H9 (cell line): ENCODE measurements around the gene SYT7. TPM values are rescaled to one million over a fixed set of nuclear protein-coding genes. Genes with fewer than 3 reads are reported as not detected.
A peak's percentile ranks its signal among the peaks of the same experiment; 100 is the strongest.

Experiments
- DNase-seq: peaks from one replicate; pipeline ENCODE4 v3.0.0-alpha.2; 2017
- H2AFZ ChIP-seq: one replicate; pipeline ENCODE4 v1.6.1; 2013; ENCODE audit warnings: mild to moderate bottlenecking, low read length, control low read depth, moderate library complexity
- H2AK5ac ChIP-seq: 2 replicates; pipeline ENCODE4 v1.6.1; 2013; ENCODE audit warnings: low read length, control low read depth, mixed read lengths; ENCODE audit not compliant: insufficient read length
- H2BK120ac ChIP-seq: one replicate; pipeline ENCODE4 v1.6.1; 2013; ENCODE audit warnings: low read depth, mild to moderate bottlenecking, low read length, control low read depth, inconsistent platforms; ENCODE audit not compliant: poor library complexity, severe bottlenecking
- H2BK12ac ChIP-seq: 2 replicates; pipeline ENCODE4 v1.6.1; 2013; ENCODE audit warnings: low read length, control low read depth, mixed read lengths, low read depth; ENCODE audit not compliant: insufficient read length
- H2BK15ac ChIP-seq: 2 replicates; pipeline ENCODE4 v1.6.1; 2013; ENCODE audit warnings: low read depth, low read length, control low read depth
- H2BK20ac ChIP-seq: one replicate; pipeline ENCODE4 v1.6.1; 2013; ENCODE audit warnings: low read depth, mild to moderate bottlenecking, low read length, control low read depth, inconsistent platforms; ENCODE audit not compliant: poor library complexity, severe bottlenecking
- H2BK5ac ChIP-seq: 2 replicates; pipeline ENCODE4 v1.6.1; 2013; ENCODE audit warnings: low read length, control low read depth, mixed read lengths; ENCODE audit not compliant: insufficient read length
- H3K14ac ChIP-seq: 2 replicates; pipeline ENCODE4 v1.6.1; 2013; ENCODE audit warnings: low read length, control low read depth; ENCODE audit not compliant: insufficient read depth
- H3K18ac ChIP-seq: 2 replicates; pipeline ENCODE4 v1.6.1; 2013; ENCODE audit warnings: low read depth, mild to moderate bottlenecking, mixed read lengths, low read length, control low read depth; ENCODE audit not compliant: insufficient read length
- H3K23ac ChIP-seq: 2 replicates; pipeline ENCODE4 v1.6.1; 2013; ENCODE audit warnings: low read length, control low read depth, mixed read lengths, low read depth; ENCODE audit not compliant: insufficient read length
- H3K23me2 ChIP-seq: 2 replicates; pipeline ENCODE4 v1.6.1; 2013; ENCODE audit warnings: low read depth, mild to moderate bottlenecking, mixed read lengths, low read length, control low read depth; ENCODE audit not compliant: insufficient read length, poor library complexity, severe bottlenecking
- H3K27ac ChIP-seq: 2 replicates; pipeline ENCODE4 v1.5.1; 2013; ENCODE audit warnings: low read length, control low read depth, mixed read lengths, low read depth; ENCODE audit not compliant: insufficient read length
- H3K27me3 ChIP-seq: 2 replicates; pipeline ENCODE4 v1.6.1; 2013; ENCODE audit warnings: low read length, control low read depth, inconsistent platforms; ENCODE audit not compliant: insufficient read depth
- H3K4ac ChIP-seq: 2 replicates; pipeline ENCODE4 v1.6.1; 2013; ENCODE audit warnings: low read depth, mild to moderate bottlenecking, control low read depth, inconsistent platforms, low read length, moderate library complexity
- H3K4me1 ChIP-seq: 2 replicates; pipeline ENCODE4 v1.6.1; 2013; ENCODE audit warnings: low read length, control low read depth, inconsistent platforms; ENCODE audit not compliant: insufficient read depth
- H3K4me2 ChIP-seq: 2 replicates; pipeline ENCODE4 v1.6.1; 2013; ENCODE audit warnings: low read length, control low read depth, mixed read lengths; ENCODE audit not compliant: insufficient read length, insufficient read depth
- H3K56ac ChIP-seq: 2 replicates; pipeline ENCODE4 v1.6.1; 2013; ENCODE audit warnings: low read depth, mild to moderate bottlenecking, mixed read lengths, low read length, control low read depth; ENCODE audit not compliant: insufficient read length
- H3K79me1 ChIP-seq: 2 replicates; pipeline ENCODE4 v1.6.1; 2013; ENCODE audit warnings: low read depth, mild to moderate bottlenecking, moderate library complexity, low read length, control low read depth, inconsistent platforms; ENCODE audit not compliant: insufficient read depth, poor library complexity, severe bottlenecking
- H3K79me2 ChIP-seq: 2 replicates; pipeline ENCODE4 v1.6.1; 2013; ENCODE audit warnings: low read length, control low read depth, inconsistent platforms; ENCODE audit not compliant: insufficient read depth
- H3K9ac ChIP-seq: 2 replicates; pipeline ENCODE4 v1.6.1; 2013; ENCODE audit warnings: low read length, control low read depth, mixed read lengths; ENCODE audit not compliant: insufficient read length; ENCODE audit errors: extremely low read depth
- H3K9me3 ChIP-seq: one replicate; pipeline ENCODE4 v1.6.1; 2013; ENCODE audit warnings: low read depth, low read length, inconsistent platforms; ENCODE audit not compliant: control insufficient read depth
- H3T11ph ChIP-seq: one replicate; pipeline ENCODE4 v1.6.1; 2013; ENCODE audit warnings: mild to moderate bottlenecking, low read length, control low read depth, inconsistent platforms
- H4K20me1 ChIP-seq: one replicate; pipeline ENCODE4 v1.6.1; 2013; ENCODE audit not compliant: control insufficient read depth, insufficient read length, insufficient read depth
- H4K5ac ChIP-seq: 2 replicates; pipeline ENCODE4 v1.6.1; 2013; ENCODE audit warnings: low read depth, mild to moderate bottlenecking, mixed read lengths, low read length, control low read depth; ENCODE audit not compliant: insufficient read length
- H4K8ac ChIP-seq: replicated peaks from 2 replicates; pipeline ENCODE4 v1.6.1; 2013; ENCODE audit warnings: low read length, control low read depth, mixed read lengths, low read depth; ENCODE audit not compliant: insufficient read length
- H4K91ac ChIP-seq: 2 replicates; pipeline ENCODE4 v1.6.1; 2013; ENCODE audit warnings: low read depth, mild to moderate bottlenecking, moderate library complexity, mixed read lengths, low read length, control low read depth; ENCODE audit not compliant: insufficient read length
- H3K27ac Mint-ChIP-seq, 3 experiments: 2 replicates in 2 of 3; 3 replicates in 1 of 3; pipeline ENCODE4 v1.8.0; 2020 to 2021; ENCODE audit warnings: mixed read lengths in 3 of 3, mild to moderate bottlenecking in 1 of 3, moderate library complexity in 1 of 3
- H3K27me3 Mint-ChIP-seq: 2 replicates; pipeline ENCODE4 v1.8.0; 2021; ENCODE audit warnings: low read depth, mild to moderate bottlenecking, moderate library complexity, mixed read lengths
- H3K36me3 Mint-ChIP-seq, 3 experiments: 2 replicates in 2 of 3; 3 replicates in 1 of 3; pipeline ENCODE4 v1.8.0; 2020 to 2021; ENCODE audit warnings: low read depth in 3 of 3, mixed read lengths in 3 of 3; ENCODE audit not compliant: insufficient read depth in 1 of 3
- H3K4me1 Mint-ChIP-seq, 2 experiments: 2 replicates each; pipeline ENCODE4 v1.8.0; 2020; ENCODE audit warnings: mixed read lengths in 2 of 2
- H3K4me3 Mint-ChIP-seq, 2 experiments: 2 replicates in 1 of 2; 3 replicates in 1 of 2; pipeline ENCODE4 v1.8.0; 2020 to 2021; ENCODE audit warnings: mild to moderate bottlenecking in 2 of 2, mixed read lengths in 2 of 2, moderate library complexity in 1 of 2
- H3K9me3 Mint-ChIP-seq, 2 experiments: 2 replicates in 1 of 2; 3 replicates in 1 of 2; pipeline ENCODE4 v1.8.0; 2020; ENCODE audit warnings: mild to moderate bottlenecking in 2 of 2, mixed read lengths in 2 of 2, moderate library complexity in 1 of 2
- CTCF ChIP-seq: fragments of 200-600 bp; sonication (generic); conservative IDR thresholded peaks from 3 replicates; pipeline ENCODE4 v1.8.0; 2021; ENCODE audit warnings: antibody characterized with exemption, mild to moderate bottlenecking
- WGBS: extraction: QIAGEN DNeasy Blood & Tissue Kit; methylation state at CpG from one replicate; pipeline ENCODE4 v1.1.7; 2013; ENCODE audit warnings: missing lambda C conversion rate, low lambda C conversion rate, mixed read lengths; ENCODE audit not compliant: insufficient read length; ENCODE audit errors: extremely low coverage; 5-methylcytosine and 5-hydroxymethylcytosine counted together
- total RNA-seq: library from RNA; stranded (reverse); gene quantifications from 2 replicates; pipeline ENCODE4 v1.2.1, GENCODE V29; 2021

The SYT7 gene
- total RNA-seq, 1 experiment from 2014 or later, result 8.8 TPM

DNA sequence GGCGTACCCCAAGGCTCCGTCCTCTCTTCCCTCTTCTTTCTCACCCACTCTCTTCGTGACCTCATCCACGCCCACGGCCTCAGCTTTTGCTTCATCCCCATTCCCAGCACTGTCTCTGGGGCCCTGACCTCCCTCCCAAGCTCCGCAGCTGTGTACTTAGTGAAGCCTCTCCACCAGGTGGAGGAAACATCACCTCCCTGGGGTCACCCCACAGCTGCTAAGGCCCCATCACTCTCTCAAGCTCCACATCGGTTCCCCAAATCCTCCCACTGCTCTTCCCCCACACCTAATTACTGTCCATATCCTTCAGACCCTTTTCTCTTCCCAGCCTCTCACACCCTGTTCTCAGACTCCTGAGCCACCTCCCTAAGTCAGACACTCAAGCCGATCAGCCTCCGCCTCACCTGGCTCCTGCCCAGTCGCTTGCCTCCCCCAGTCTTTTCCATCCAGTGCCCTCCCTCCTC, 7.9 kb upstream of the SYT7 start:
- WGBS, result no CpG with 5 or more reads among the region's 10 CpGs

More for the DNA sequence above, 7.9 kb upstream of the SYT7 start:
- H3K18ac ChIP-seq, result no peak overlapping the region
- no peak overlapping the region for H3K56ac ChIP-seq
- Mint-ChIP-seq H3K27ac (no peak overlapping the region), H3K4me1 (peaks cover 27 to 47% of the 10 kb centered on the region in 2 experiments), H3K27me3 (peaks cover 69% of the 10 kb centered on the region), H3K4me3 (peak overlapping the region; percentile 55 to 82), H3K9me3 (no peaks in the 10 kb centered on the region; a peak in 1 of 5 replicates), H3K36me3 (no peaks in the 10 kb centered on the region)
- no peaks in the 10 kb centered on the region; the same call in 1 of the 2 replicates for H3K4me1 ChIP-seq
- H4K20me1 ChIP-seq, result no peaks in the 10 kb centered on the region
- H3K79me2 ChIP-seq, result no peaks in the 10 kb centered on the region
- no peak overlapping the region for H2AK5ac ChIP-seq
- H3T11ph ChIP-seq, result no peak overlapping the region
- H2AFZ ChIP-seq, result no peak overlapping the region
- H3K23ac ChIP-seq, result no peak overlapping the region
- H2BK15ac ChIP-seq, result no peak overlapping the region
- DNase-seq, result no peak
- H3K14ac ChIP-seq, result no peak overlapping the region
- no peak overlapping the region for H2BK120ac ChIP-seq
- no peak overlapping the region for H4K5ac ChIP-seq
- no peaks in the 10 kb centered on the region for H3K79me1 ChIP-seq
- peak; percentile 24; the same call in 1 of the 3 replicates for TF ChIP-seq CTCF
- H3K9ac ChIP-seq, result no peak overlapping the region
- no peak overlapping the region for H4K91ac ChIP-seq
- no peak overlapping the region for H3K4ac ChIP-seq
- no peak overlapping the region for H4K8ac ChIP-seq
- no peaks in the 10 kb centered on the region for H3K9me3 ChIP-seq
- no peaks in the 10 kb centered on the region for H3K27me3 ChIP-seq
- no peak overlapping the region for H3K27ac ChIP-seq
- no peak overlapping the region for H2BK5ac ChIP-seq
- no peak overlapping the region for H2BK12ac ChIP-seq
- peak overlapping the region; percentile 82 for H3K4me2 ChIP-seq
- H2BK20ac ChIP-seq, result no peak overlapping the region
- peaks cover 17% of the 10 kb centered on the region for H3K23me2 ChIP-seq
